ENCODE measurements around the gene MPO. TPM values are rescaled to one million over a fixed set of nuclear protein-coding genes. Genes with fewer than 3 reads are reported as not detected.

The MPO gene
- total and polyA plus RNA-seq, 9 donors: 0.02 to 0.67 (median 0.11) TPM; not detected in 4

GRCh38 chr17:58278661-58279015 lies 2.1 kb downstream of the MPO start:
- Histone ChIP-seq H3K4me1 (ENCODE audit: insufficient read depth) (no peaks in the 10 kb centered on the region), H3K27ac (no peak overlapping the region), H3K27me3 (no peaks in the 10 kb centered on the region), H3K36me3 (no peaks in the 10 kb centered on the region), H3K4me3 (no peak overlapping the region), H3K9me3 (no peaks in the 10 kb centered on the region)
- WGBS, 3 donors: 19 to 28% (median 21%) methylated on average over 5 of the region's 5 CpGs
- intact Hi-C loops (cut with DNase I): no loop called here
- DNase-seq: no peak
- TF ChIP-seq EP300 (IDR thresholded peaks at IDR 0.05) (no peak), POLR2A (IDR thresholded peaks at IDR 0.05) (no peak), CTCF (IDR thresholded peaks at IDR 0.05) (no peak)

- 88 to 93% (median 88%) methylated on average over 36 of the region's 36 CpGs for WGBS, 3 donors
- H3K27ac ChIP-seq: no peak overlapping the region
Observed at GRCh38 chr17:58277802-58278595, 2.7 kb downstream of the MPO start.

GRCh38 chr17:58277107-58277801 lies 3.5 kb downstream of the MPO start:
- intact Hi-C loops (cut with DNase I): no loop called here
- H3K36me3 ChIP-seq: no peaks in the 10 kb centered on the region
- no peaks in the 10 kb centered on the region for H3K9me3 ChIP-seq
- H3K27me3 ChIP-seq: no peaks in the 10 kb centered on the region
- no peak overlapping the region for H3K4me3 ChIP-seq
- H3K4me1 ChIP-seq (ENCODE audit: insufficient read depth): no peaks in the 10 kb centered on the region
- no peak for DNase-seq
- 71 to 79% (median 73%) methylated on average over 5 of the region's 5 CpGs for WGBS, 3 donors
- no peak overlapping the region for H3K27ac ChIP-seq
- TF ChIP-seq POLR2A (IDR thresholded peaks at IDR 0.05): no peak
- TF ChIP-seq CTCF (IDR thresholded peaks at IDR 0.05): no peak
- no peak for TF ChIP-seq EP300 (IDR thresholded peaks at IDR 0.05)

More at GRCh38 chr17:58277802-58278595, 2.7 kb downstream of the MPO start:
- Histone ChIP-seq H3K4me3 (no peak overlapping the region), H3K27me3 (no peaks in the 10 kb centered on the region), H3K4me1 (ENCODE audit: insufficient read depth) (no peaks in the 10 kb centered on the region), H3K36me3 (no peaks in the 10 kb centered on the region), H3K9me3 (no peaks in the 10 kb centered on the region)
- intact Hi-C loops (cut with DNase I): no loop called here
- no peak for TF ChIP-seq POLR2A (IDR thresholded peaks at IDR 0.05)
- no peak for TF ChIP-seq CTCF (IDR thresholded peaks at IDR 0.05)
- no peak for TF ChIP-seq EP300 (IDR thresholded peaks at IDR 0.05)
- no peak for DNase-seq

- Histone ChIP-seq H3K4me1 (ENCODE audit: insufficient read depth) (no peaks in the 10 kb centered on the region), H3K9me3 (no peaks in the 10 kb centered on the region), H3K36me3 (no peaks in the 10 kb centered on the region), H3K27me3 (no peaks in the 10 kb centered on the region), H3K4me3 (no peak overlapping the region), H3K27ac (no peak overlapping the region)
- DNase-seq: no peak
- intact Hi-C loops (cut with DNase I): no loop called here
- WGBS, 3 donors: 28 to 61% (median 50%) methylated on average over 2 of the region's 2 CpGs
- TF ChIP-seq CTCF (IDR thresholded peaks at IDR 0.05) (no peak), EP300 (IDR thresholded peaks at IDR 0.05) (no peak), POLR2A (IDR thresholded peaks at IDR 0.05) (no peak)
Observed at GRCh38 chr17:58276423-58276822, 4.3 kb downstream of the MPO start.

Data from ovary (tissue), 9 donors.